ENCODE results near the gene CHAC1. TPM values are rescaled to one million over a fixed set of nuclear protein-coding genes. Genes with fewer than 3 reads are reported as not detected.

Gene CHAC1
- total RNA-seq, 1 experiment from 2014 or later: 48.7 TPM

DNA sequence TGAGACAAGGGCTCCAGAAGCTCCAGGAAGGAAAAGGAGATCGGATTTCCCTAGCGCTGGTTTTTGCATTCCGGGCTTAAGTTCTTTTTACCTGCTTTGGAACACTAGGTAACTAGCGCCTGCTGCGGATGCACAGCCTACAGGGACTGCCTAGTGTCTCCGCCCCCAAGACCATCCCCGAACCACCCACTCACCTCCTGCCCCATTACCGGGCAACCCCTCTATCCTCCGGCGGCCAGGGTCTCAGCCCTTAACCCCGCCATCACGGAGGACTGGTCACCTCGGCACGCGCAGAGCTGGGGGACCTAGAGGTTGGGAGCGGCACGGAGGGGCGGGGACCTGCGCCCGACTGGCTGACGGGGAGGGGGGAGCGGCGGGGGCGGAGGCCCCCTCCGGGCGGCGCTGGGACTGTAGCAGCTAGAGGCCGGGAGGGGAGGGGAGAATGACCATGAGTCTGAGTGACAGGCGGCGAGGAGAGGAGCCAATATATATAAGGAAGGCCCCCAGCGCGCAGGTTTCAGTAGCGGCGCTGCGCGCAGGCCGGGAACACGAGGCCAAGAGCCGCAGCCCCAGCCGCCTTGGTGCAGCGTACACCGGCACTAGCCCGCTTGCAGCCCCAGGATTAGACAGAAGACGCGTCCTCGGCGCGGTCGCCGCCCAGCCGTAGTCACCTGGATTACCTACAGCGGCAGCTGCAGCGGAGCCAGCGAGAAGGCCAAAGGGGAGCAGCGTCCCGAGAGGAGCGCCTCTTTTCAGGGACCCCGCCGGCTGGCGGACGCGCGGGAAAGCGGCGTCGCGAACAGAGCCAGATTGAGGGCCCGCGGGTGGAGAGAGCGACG is 24.2 kb upstream of the CHAC1 start, which contains the start of gene DLL4:
Gene DLL4 (plus strand): TSS at position 520 of the 839 bp plus-strand sequence. CDS start 329 bp downstream, outside the sequence.
- Histone ChIP-seq H3K9ac (ENCODE audit: extremely low read depth, insufficient read length, low read length) (no peak within 1 kb of the TSS), H3K79me2 (ENCODE audit: insufficient read depth, low read length) (no peaks in the 10 kb centered on the region), H2AFZ (ENCODE audit: low read length) (no peak within 1 kb of the TSS), H3T11ph (ENCODE audit: low read length) (no peak within 1 kb of the TSS), H3K4me1 (ENCODE audit: insufficient read depth, low read length) (peaks cover 3% of the 10 kb centered on the region; the same call in 1 of the 2 replicates), H2AK5ac (ENCODE audit: insufficient read length, low read length) (no peak within 1 kb of the TSS), H2BK5ac (ENCODE audit: insufficient read length, low read length) (no peak within 1 kb of the TSS), H3K79me1 (ENCODE audit: insufficient read depth, low read depth, low read length, poor library complexity, severe bottlenecking) (no peaks in the 10 kb centered on the region), H3K56ac (ENCODE audit: insufficient read length, low read depth, low read length) (no peak within 1 kb of the TSS), H3K23ac (ENCODE audit: insufficient read length, low read depth, low read length) (no peak within 1 kb of the TSS), H3K9me3 (ENCODE audit: control insufficient read depth, low read depth, low read length) (no peaks in the 10 kb centered on the region), H2BK120ac (ENCODE audit: low read depth, low read length, poor library complexity, severe bottlenecking) (no peak within 1 kb of the TSS), H3K27ac (ENCODE audit: insufficient read length, low read depth, low read length) (no peak within 1 kb of the TSS), H2BK15ac (ENCODE audit: low read depth, low read length) (no peak within 1 kb of the TSS), H3K18ac (ENCODE audit: insufficient read length, low read depth, low read length) (no peak within 1 kb of the TSS), H4K20me1 (ENCODE audit: control insufficient read depth, insufficient read depth, insufficient read length) (no peaks in the 10 kb centered on the region), H4K91ac (ENCODE audit: insufficient read length, low read depth, low read length) (no peak within 1 kb of the TSS), H3K27me3 (ENCODE audit: insufficient read depth, low read length) (peaks cover 56% of the 10 kb centered on the region), H2BK20ac (ENCODE audit: low read depth, low read length, poor library complexity, severe bottlenecking) (no peak within 1 kb of the TSS), H3K4me2 (ENCODE audit: insufficient read depth, insufficient read length, low read length) (peak within 1 kb of the TSS; percentile 68), H3K23me2 (ENCODE audit: insufficient read length, low read depth, low read length, poor library complexity, severe bottlenecking) (peaks cover 35% of the 10 kb centered on the region), H3K14ac (ENCODE audit: insufficient read depth, low read length) (no peak within 1 kb of the TSS), H4K5ac (ENCODE audit: insufficient read length, low read depth, low read length) (no peak within 1 kb of the TSS), H4K8ac (replicated peaks; ENCODE audit: insufficient read length, low read depth, low read length) (no peak within 1 kb of the TSS), H2BK12ac (ENCODE audit: insufficient read length, low read depth, low read length) (no peak within 1 kb of the TSS), H3K4ac (ENCODE audit: low read depth, low read length) (no peak within 1 kb of the TSS)
- WGBS (ENCODE audit: extremely low coverage, insufficient read length, low lambda C conversion rate): no CpG with 5 or more reads among the region's 71 CpGs
- peak within 1 kb of the TSS; percentile 58 to 87 for H3K4me3 Mint-ChIP-seq
- peak; percentile 94 for DNase-seq
- peaks cover 3% of the 10 kb centered on the region in 2 experiments; a peak in 4 of 5 replicates for H3K9me3 Mint-ChIP-seq
- TF ChIP-seq, protein P1, sequence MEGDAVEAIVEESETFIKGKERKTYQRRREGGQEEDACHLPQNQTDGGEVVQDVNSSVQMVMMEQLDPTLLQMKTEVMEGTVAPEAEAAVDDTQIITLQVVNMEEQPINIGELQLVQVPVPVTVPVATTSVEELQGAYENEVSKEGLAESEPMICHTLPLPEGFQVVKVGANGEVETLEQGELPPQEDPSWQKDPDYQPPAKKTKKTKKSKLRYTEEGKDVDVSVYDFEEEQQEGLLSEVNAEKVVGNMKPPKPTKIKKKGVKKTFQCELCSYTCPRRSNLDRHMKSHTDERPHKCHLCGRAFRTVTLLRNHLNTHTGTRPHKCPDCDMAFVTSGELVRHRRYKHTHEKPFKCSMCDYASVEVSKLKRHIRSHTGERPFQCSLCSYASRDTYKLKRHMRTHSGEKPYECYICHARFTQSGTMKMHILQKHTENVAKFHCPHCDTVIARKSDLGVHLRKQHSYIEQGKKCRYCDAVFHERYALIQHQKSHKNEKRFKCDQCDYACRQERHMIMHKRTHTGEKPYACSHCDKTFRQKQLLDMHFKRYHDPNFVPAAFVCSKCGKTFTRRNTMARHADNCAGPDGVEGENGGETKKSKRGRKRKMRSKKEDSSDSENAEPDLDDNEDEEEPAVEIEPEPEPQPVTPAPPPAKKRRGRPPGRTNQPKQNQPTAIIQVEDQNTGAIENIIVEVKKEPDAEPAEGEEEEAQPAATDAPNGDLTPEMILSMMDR (conservative IDR thresholded peaks at IDR 0.05): no peak
- H3K27ac Mint-ChIP-seq: no peak within 1 kb of the TSS
- H3K36me3 Mint-ChIP-seq (ENCODE audit: insufficient read depth in 1 of 3, low read depth in 3 of 3): no peaks in the 10 kb centered on the region; a peak in 1 of 7 replicates
- peaks cover 100% of the 10 kb centered on the region for H3K27me3 Mint-ChIP-seq (ENCODE audit: low read depth)
- peaks cover 31 to 44% of the 10 kb centered on the region in 2 experiments for H3K4me1 Mint-ChIP-seq

Data from H9 (cell line).